Ishikawa (cell line): Measurements from ENCODE around the gene ANKRD13A.

ENCODE experiments used
- CEBPB ChIP-seq: IDR thresholded peaks from 2 replicates; pipeline ENCODE4 v1.6.1; 2012
- CREB1 ChIP-seq: IDR thresholded peaks from 2 replicates; pipeline ENCODE4 v1.6.1; 2012; ENCODE audit warnings: low read depth
- EGR1 ChIP-seq: IDR thresholded peaks from 2 replicates; pipeline ENCODE4 v1.6.1; 2012
- EP300 ChIP-seq: IDR thresholded peaks from 2 replicates; pipeline ENCODE4 v1.6.1; 2012; ENCODE audit warnings: borderline replicate concordance
- FOXM1 ChIP-seq: IDR thresholded peaks from 2 replicates; pipeline ENCODE4 v1.6.1; 2012; ENCODE audit warnings: low read depth, borderline replicate concordance
- NFIC ChIP-seq: IDR thresholded peaks from 2 replicates; pipeline ENCODE4 v1.6.1; 2012
- RAD21 ChIP-seq: IDR thresholded peaks from 2 replicates; pipeline ENCODE4 v1.6.1; 2012; ENCODE audit warnings: low read depth
- REST ChIP-seq: IDR thresholded peaks from 2 replicates; pipeline ENCODE4 v1.6.1; 2012; ENCODE audit warnings: low read depth, mild to moderate bottlenecking
- TAF1 ChIP-seq: IDR thresholded peaks from 2 replicates; pipeline ENCODE4 v1.6.1; 2012; ENCODE audit warnings: low read depth, mild to moderate bottlenecking
- TCF12 ChIP-seq: IDR thresholded peaks from 2 replicates; pipeline ENCODE4 v1.6.1; 2012; ENCODE audit warnings: low read depth
- TEAD4 ChIP-seq: IDR thresholded peaks from 2 replicates; pipeline ENCODE4 v1.6.1; 2012
- YY1 ChIP-seq: IDR thresholded peaks from 2 replicates; pipeline ENCODE4 v1.6.1; 2012; ENCODE audit warnings: low read depth
- ZBTB7A ChIP-seq: IDR thresholded peaks from 2 replicates; pipeline ENCODE4 v1.6.1; 2012; ENCODE audit warnings: low read depth
- TF ChIP-seq, protein P1 (sequence below): IDR thresholded peaks from 2 replicates; pipeline ENCODE4 v1.6.1; 2012
- TF ChIP-seq, protein P2 (sequence below): IDR thresholded peaks from 2 replicates; pipeline ENCODE4 v1.6.1; 2012

Gene ANKRD13A

DNA sequence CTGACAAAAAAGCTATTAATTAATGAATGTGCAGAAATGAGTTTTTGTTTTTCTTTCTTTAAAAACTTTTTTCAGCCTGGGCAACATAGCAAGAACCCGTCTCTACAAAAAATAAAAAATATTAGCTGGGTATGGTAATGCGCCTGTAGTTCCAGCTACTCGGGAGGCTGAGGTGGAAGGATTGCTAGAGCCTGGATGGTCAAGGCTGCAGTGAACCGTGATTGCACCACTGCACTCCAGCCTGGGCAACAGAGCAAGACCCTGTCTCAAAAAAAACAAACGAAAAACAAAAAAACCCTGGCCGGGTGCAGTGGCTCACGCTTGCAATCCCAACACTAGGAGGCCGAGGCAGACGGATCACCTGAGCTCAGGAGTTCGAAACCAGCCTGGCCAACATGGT, 11.0 kb upstream of the ANKRD13A start:
- no peak for TF ChIP-seq TEAD4
- no peak for TF ChIP-seq NFIC
- TF ChIP-seq YY1, result no peak
- no peak for TF ChIP-seq RAD21
- TF ChIP-seq EGR1, result no peak
- no peak for TF ChIP-seq FOXM1
- TF ChIP-seq, protein P1, sequence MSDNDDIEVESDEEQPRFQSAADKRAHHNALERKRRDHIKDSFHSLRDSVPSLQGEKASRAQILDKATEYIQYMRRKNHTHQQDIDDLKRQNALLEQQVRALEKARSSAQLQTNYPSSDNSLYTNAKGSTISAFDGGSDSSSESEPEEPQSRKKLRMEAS, result no peak
- no peak for TF ChIP-seq CEBPB
- TF ChIP-seq, protein P2, sequence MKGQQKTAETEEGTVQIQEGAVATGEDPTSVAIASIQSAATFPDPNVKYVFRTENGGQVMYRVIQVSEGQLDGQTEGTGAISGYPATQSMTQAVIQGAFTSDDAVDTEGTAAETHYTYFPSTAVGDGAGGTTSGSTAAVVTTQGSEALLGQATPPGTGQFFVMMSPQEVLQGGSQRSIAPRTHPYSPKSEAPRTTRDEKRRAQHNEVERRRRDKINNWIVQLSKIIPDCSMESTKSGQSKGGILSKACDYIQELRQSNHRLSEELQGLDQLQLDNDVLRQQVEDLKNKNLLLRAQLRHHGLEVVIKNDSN, result no peak
- TF ChIP-seq TCF12, result no peak
- TF ChIP-seq ZBTB7A, result no peak
- TF ChIP-seq TAF1, result no peak

GRCh38 chr12:109988903-109989302, 10.3 kb upstream of the ANKRD13A start:
- no peak for TF ChIP-seq CREB1
- TF ChIP-seq ZBTB7A, result no peak
- TF ChIP-seq CEBPB, result no peak
- no peak for TF ChIP-seq YY1
- TF ChIP-seq RAD21, result no peak
- no peak for TF ChIP-seq TAF1
- TF ChIP-seq, protein P1, result no peak
- TF ChIP-seq TEAD4, result no peak
- no peak for TF ChIP-seq EP300
- TF ChIP-seq, protein P2, result no peak
- TF ChIP-seq REST, result no peak
- TF ChIP-seq NFIC, result no peak
- TF ChIP-seq FOXM1, result no peak
- no peak for TF ChIP-seq EGR1
- no peak for TF ChIP-seq TCF12

DNA sequence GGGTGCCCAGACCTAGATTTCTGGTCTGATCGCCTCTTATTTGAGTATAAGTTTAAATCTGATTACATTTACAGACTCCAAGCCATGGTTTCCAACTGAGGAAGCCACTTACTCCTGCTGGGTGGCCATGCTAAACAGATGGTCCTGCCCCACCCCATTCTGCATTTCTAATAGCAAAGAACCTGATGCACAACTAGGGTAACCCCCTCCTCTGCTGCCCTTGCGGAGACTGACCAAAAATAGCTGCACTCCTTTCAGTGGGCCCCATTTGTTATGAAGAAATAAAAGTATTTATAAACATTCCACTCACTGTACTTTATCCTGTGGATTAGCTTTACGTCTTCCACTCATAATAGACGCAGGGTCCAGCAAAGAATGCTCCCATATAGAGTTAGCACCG, 9.8 kb upstream of the ANKRD13A start:
- TF ChIP-seq EGR1, result no peak
- no peak for TF ChIP-seq EP300
- no peak for TF ChIP-seq YY1

GRCh38 chr12:109991586-109991985, 7.6 kb upstream of the ANKRD13A start:
- TF ChIP-seq YY1 (no peak), FOXM1 (no peak), CEBPB (no peak), RAD21 (no peak)
- TF ChIP-seq, protein P2, result no peak

DNA sequence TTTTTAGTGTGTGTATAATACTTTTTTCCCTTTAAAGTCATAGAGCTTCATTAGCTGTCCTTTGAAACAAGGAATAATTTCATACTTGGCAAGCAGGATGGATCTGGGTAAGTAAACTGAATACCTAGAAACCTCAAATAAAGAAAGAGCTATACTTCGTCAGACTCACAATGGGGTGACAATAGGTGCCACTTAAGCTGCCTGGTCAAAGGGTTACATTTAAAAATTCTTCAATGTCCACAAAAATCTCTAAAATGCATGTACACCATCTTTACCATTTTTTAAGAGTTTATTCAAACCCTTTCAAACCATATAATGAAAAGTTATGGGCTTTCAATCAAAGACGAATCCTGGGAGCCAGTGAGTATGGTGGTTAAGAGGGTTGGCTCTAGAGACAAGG, 6.1 kb upstream of the ANKRD13A start:
- TF ChIP-seq, protein P2, result no peak
- TF ChIP-seq ZBTB7A (no peak), TEAD4 (no peak), TCF12 (no peak)

DNA sequence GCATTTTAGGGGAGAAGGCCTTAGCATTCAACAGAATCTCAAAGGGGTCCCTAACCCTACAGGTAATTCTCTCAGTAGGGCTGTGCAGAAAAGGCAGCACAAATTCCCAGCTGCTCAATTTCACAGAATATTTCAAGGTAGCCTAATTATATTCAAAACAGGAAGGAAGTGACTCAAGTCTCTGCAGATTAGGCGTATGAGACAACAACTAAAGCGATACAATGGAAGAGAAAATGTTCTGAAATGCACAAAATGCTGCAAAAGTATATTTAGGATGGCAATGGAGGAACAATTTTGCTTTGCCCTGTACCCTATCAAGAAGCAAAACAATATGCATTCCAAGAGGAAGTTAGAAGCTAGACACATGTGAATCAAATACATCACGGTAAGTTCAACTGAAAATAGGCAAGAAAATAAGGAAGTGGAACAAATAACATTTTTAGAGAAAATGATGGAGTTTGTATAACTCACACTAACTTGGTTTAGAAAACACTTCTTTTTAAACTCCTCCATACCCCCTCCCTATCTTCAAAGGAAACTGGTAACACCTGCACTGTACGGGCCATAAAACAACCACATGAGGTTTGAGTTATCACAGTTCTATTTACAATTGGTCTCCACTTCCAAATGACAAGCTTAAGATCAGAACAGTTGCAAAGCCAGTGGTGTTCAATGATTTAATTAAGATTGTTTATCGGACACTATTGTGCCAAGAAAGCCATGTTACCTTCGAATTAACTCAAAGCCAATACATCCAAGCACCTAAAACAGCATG, 4.6 kb upstream of the ANKRD13A start:
- no peak for TF ChIP-seq TEAD4
- no peak for TF ChIP-seq ZBTB7A
- TF ChIP-seq TCF12, result no peak
- TF ChIP-seq TAF1, result no peak

GRCh38 chr12:109995361-109995685, 3.9 kb upstream of the ANKRD13A start:
- TF ChIP-seq CEBPB, result no peak
- no peak for TF ChIP-seq RAD21
- TF ChIP-seq, protein P2, result no peak
- TF ChIP-seq, protein P1, result no peak
- no peak for TF ChIP-seq NFIC
- no peak for TF ChIP-seq TCF12
- no peak for TF ChIP-seq EGR1
- TF ChIP-seq FOXM1, result no peak
- TF ChIP-seq TEAD4, result no peak
- TF ChIP-seq CREB1, result no peak
- no peak for TF ChIP-seq TAF1
- no peak for TF ChIP-seq YY1
- no peak for TF ChIP-seq EP300
- no peak for TF ChIP-seq ZBTB7A
- TF ChIP-seq REST, result no peak
